HS-27A (cell line): Measurements from ENCODE around the gene SH3RF3.

ENCODE experiments used
- DNase-seq: peaks from one replicate; pipeline ENCODE4 v3.0.0-alpha.2; 2012; ENCODE audit warnings: low read depth, missing footprints

SH3RF3 gene

GRCh38 chr2:109437325-109438090 is 308.5 kb downstream of the SH3RF3 start:
- no peak for DNase-seq

- no peak for DNase-seq
Measured at GRCh38 chr2:109438146-109438545, 309.1 kb downstream of the SH3RF3 start.

- DNase-seq = no peak
Measured at GRCh38 chr2:109438773-109439389, 309.9 kb downstream of the SH3RF3 start.

GRCh38 chr2:109439390-109439786 is 310.4 kb downstream of the SH3RF3 start:
- DNase-seq = no peak

- no peak for DNase-seq
Measured at GRCh38 chr2:109439986-109440385, 311.0 kb downstream of the SH3RF3 start.

GRCh38 chr2:109440499-109441156 is 311.6 kb downstream of the SH3RF3 start:
- no peak for DNase-seq

GRCh38 chr2:109442715-109443319 is 313.8 kb downstream of the SH3RF3 start:
- no peak for DNase-seq

- no peak for DNase-seq
Measured at GRCh38 chr2:109444916-109445315, 315.9 kb downstream of the SH3RF3 start.

- no peak for DNase-seq
Measured at GRCh38 chr2:109446278-109447131, 317.5 kb downstream of the SH3RF3 start.

- DNase-seq = peak; percentile 99
Measured at GRCh38 chr2:109447251-109447661, 318.3 kb downstream of the SH3RF3 start.

- no peak for DNase-seq
Measured at GRCh38 chr2:109447776-109448175, 318.8 kb downstream of the SH3RF3 start.

GRCh38 chr2:109448207-109448606 is 319.2 kb downstream of the SH3RF3 start:
- no peak for DNase-seq

- DNase-seq = no peak
Measured at GRCh38 chr2:109448946-109449788, 320.2 kb downstream of the SH3RF3 start.

GRCh38 chr2:109450574-109451273 is 321.7 kb downstream of the SH3RF3 start:
- DNase-seq = no peak

GRCh38 chr2:109451671-109452070 is 322.7 kb downstream of the SH3RF3 start:
- DNase-seq = no peak

GRCh38 chr2:109452318-109453305 is 323.6 kb downstream of the SH3RF3 start:
- no peak for DNase-seq

GRCh38 chr2:109453371-109453995 is 324.5 kb downstream of the SH3RF3 start:
- no peak for DNase-seq

- no peak for DNase-seq
Measured at GRCh38 chr2:109454304-109454703, 325.3 kb downstream of the SH3RF3 start.
